GM21528 (cell line): ENCODE measurements around the gene CBY1.

Experiments used
- ATAC-seq: cut with Tn5 transposase; IDR thresholded peaks from one replicate; pipeline ENCODE4 v1.9.1; 2021; ENCODE audit warnings: mild to moderate bottlenecking, moderate library complexity; ENCODE audit not compliant: unreplicated experiment, low FRiP score

CBY1 gene

DNA sequence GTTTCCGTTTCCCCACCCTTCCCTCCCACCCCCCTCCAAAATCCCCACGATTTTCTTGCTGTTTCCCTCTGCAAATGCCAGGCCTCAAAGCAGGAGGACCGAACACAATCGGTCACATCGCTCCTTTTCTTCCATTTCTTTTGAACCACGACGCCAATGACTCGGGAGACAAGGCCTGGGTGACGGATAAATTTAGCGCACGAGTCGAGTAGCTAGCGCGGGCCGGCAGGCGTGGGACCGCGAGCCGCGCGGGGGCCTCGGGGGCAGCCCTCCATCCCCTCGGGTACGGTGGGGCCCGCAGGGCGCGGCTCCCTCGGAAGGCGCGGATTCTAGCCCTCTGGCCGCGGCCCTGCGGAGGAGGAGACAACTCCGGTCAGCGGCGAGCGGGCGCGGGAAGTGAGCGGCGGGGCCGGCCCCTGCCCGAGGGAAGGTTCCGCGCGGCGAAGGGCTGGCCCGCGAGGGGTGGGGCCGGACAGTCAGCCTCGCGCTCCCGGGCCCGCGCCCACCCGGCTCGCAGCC, 43.9 kb downstream of the CBY1 start:
- ATAC-seq, result no peak

DNA sequence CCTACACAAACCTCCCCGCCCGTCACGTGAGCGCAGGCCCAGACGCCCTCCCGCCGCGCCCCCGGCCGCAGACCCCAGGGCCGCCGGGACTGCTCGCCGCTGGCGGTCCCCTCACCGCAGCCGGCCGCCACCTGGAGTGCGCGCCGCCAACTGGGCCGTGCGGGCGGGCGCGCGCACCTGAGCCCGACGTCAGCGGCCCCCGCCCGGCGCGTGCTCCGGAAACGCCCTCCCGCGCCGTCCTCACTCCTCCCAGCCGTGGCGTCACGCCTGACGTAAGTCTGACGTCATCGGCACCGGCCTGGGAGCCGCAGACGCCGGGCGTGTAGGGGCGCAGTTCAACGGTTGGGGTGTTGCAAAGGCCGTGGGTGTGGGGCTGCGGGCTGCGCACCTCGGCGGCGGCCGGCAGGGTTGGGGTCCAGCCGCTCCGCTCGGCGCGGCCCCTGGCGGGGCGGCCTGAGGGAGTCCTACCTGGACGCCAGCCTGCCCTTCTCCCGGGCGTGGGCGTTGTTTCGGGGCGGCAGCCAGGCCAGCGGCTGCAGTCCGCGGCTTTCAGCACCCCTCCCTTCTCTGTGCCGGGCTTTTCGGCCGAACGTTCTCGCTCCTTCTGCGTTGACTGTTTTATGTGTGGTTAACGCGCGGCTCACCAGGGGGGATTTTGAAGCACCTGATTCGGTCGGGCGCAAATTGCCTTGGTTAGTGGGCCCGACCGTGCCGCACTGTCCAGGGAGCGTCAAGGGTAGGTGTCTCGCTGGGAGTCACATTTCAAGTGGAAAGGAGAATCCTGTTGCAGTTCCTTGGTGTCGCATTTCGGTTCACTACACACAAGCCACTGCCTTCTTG, 44.6 kb downstream of the CBY1 start, which contains the start of gene JOSD1:
TSS of gene JOSD1 (minus strand) at position 155 of the 840 bp plus-strand sequence. CDS start 956 bp downstream, outside the sequence.
- ATAC-seq, result peak; percentile 41

DNA sequence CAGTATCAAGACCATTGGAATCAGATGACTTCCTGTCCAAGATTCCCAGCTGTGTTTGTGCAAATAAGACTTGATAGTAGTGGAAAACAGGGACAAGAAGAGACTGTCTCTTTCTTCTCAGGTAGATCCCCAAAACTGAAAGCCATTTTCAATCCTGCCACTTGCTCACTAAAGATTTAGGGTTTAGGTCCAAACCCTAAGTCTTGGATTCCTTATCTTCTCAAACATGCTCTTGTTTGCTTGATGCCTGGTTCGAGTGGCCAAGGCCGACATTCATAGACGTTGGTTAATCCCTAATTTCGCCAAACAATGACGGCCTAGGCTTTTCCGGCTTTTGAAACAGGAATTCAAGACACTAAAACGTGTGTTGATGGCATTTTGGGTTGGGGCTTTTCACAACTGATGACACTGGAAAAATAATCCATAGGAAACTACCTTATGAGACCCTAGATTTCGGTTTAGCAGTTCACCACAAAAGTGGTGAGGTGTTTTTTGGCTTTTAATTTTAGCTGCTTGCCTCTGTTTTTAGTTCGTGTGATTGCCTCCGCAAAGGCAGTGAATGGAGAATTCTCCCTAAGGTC, 48.3 kb downstream of the CBY1 start:
- no peak for ATAC-seq

DNA sequence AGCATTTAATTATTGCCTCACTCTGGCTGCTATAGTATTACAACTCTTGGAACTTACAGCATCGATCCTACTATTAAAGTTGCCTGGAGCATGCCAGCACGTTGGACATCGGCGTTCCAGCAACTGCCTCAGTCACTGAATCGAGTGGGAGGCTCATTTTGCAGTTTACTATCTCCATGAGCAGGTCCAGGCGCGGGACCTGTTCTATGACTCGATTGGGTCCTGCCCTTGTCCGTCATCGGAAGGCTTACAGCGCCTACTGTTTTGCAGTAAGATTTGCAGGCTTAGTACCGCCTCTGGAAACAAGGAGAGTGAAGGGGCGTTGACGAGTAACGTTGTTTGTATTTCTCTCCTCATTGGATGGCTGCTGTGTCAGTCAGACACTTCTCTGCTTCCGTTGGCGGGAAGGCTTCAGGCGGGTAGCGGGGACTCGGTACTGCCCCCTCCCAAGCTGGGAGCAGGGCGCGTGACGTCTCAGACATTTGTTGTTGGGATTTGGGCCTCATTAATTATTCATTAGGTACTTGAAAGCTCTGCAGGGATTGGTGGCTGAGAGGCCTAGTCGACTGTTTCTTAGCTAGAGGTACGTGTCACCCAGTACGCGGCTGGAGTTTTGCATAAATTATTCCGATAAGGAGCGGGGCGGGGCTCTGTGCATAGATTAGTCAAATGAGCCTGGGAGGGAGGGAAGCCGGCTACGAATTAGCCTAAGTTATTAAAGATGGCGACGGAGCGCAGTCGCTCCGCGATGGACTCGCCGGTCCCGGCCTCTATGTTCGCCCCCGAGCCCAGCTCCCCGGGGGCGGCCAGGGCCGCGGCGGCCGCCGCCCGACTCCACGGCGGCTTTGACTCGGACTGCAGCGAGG, 49.0 kb downstream of the CBY1 start, which contains the start of gene GTPBP1:
TSS of gene GTPBP1 (plus strand) at position 710 of the 866 bp plus-strand sequence. CDS start at position 722, 12 bp downstream.
- peak; percentile 76 for ATAC-seq

DNA sequence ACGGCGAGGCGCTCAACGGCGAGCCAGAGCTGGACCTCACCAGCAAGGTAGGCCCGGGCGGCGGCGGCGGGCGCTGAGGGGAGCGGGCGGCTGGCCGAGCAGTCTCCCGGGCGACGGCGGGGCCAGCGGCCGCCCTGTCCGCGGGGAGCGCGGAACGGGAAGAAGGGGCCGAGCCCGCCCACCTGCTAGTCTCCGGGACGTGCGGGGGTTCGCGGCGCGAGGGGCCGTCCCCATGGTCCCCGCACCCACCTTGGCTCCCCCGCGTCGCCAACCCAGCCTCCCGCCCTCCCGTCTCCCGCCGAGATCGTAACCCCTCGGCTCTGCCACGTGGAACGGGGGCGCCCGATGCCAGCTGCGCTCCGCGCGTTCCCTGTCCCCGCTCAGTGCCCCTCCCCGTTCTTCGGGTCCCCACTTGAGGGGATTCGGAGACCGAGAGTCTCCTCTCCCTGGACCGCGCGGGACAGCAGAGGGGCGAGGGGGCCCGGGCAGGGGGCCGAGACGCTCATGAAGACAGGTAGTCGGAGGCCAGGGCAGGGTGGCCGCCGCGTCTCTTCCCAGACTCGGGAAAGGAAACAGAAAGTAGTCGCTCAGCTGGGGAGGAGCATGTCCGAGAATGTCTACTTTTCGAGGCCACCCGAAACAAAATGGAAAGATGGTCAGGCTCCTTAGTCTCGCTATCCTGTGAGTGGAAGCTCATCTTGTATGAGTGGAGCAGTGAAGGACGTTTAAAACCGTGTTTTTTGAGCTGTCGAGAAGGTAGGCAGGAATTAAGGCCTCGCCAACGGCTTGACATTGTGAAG, 49.9 kb downstream of the CBY1 start:
- ATAC-seq, result peak; percentile 11

DNA sequence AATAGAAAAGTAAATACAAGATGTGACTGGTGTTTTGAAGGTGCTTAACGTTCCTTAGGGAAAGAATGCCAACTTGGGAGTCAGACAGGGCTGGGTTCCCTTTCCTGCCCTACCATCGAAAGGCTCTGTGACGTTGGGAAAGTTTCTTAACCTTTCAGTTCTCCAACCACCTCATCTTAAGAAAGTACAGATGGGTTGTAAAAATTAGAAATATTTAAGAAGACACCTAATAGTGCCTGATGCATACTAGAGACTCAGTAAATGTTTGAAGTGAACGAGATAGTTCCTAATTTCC, 50.4 kb downstream of the CBY1 start:
- ATAC-seq, result no peak

DNA sequence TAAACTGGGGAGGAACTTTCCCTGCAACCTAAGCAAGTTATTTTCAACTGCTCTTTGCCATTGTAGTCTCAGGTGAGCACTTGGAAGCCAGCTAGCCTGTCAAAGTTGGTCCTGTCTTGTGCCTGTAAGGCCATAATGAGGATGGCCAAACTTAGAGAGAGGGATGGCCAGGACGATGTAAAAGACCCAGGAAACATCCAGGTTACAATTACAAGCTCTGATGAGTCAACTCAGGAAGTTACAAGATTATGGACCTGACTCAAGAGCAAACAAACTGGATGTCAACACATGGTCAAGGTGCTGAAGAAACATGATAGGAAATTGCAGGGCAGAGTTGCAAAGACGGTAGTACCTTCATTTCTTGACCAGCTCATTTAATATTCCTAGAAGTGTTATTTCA, 50.9 kb downstream of the CBY1 start:
- no peak for ATAC-seq

DNA sequence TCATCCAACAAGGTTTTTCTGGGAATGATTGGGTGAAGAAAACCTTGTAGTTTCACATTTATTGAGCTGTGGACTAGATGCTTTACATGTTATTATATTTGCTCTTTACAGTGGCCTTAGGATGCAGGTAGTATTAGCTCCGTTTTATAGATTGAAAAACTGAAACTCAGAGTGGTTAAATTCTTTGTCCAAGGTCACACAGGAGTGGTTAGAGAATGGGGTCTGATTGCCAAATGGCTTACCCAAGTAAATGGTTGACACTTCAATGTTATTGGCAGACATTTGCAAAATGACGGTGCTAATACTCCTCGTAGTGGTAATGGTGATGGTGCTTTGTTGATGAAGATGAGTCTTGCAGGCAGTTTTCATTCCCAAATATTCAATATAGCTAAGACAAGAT, 51.5 kb downstream of the CBY1 start:
- no peak for ATAC-seq

DNA sequence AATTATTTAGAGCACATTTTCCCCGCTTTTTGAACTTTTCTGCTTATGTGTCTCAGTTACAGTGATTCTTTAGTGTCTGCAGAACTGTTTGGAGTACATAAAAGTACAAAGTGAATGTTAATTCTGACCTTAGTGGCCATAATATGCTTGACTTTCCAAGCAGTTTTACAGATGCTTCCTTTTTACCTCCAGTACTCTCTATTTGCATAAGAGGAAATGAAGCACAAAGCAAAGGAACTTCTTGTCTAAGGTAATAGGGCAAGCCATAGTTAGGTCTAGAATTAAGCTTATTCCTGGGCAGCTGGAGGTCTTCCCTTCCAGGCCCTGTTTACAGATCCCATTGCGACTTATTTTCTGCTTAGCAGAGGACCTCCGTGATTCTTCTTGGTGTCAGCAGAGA, 52.9 kb downstream of the CBY1 start:
- ATAC-seq, result no peak

DNA sequence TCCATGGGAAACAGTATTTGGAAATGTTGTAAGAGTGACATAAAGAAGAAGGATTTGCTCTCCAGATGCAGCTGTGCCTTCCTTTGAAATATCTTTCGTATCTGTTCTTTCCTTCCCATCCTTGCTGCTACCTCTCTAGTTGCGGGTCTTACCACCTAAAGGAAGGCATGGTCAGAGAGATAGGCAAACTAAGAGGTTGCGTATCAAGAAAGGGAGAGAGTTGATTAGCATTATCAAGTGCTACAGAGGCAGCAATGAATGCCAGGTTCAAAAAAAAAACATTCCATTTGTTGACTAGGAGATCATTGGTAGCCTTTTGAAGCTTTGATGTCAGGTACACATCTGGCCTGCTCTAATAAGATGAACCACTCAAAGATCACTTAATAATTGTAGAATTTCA, 53.9 kb downstream of the CBY1 start:
- no peak for ATAC-seq

DNA sequence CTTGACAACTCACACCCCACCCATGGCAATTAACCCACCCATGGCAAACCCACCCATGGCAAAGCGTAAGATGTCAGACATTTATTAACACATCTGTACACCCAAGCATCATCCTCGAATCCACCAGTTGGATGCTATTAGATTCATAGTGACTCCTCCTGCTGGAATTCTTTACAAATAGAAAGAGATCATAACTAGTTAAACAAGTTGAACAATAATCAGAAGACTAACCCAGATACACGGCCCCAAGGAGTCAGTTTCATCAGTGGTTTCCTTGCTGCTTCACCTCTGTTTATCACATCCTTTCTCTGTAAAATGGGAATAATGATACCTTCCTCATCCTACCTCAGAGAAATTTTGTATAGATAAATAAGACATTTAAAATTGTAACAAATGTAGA, 54.4 kb downstream of the CBY1 start:
- no peak for ATAC-seq

DNA sequence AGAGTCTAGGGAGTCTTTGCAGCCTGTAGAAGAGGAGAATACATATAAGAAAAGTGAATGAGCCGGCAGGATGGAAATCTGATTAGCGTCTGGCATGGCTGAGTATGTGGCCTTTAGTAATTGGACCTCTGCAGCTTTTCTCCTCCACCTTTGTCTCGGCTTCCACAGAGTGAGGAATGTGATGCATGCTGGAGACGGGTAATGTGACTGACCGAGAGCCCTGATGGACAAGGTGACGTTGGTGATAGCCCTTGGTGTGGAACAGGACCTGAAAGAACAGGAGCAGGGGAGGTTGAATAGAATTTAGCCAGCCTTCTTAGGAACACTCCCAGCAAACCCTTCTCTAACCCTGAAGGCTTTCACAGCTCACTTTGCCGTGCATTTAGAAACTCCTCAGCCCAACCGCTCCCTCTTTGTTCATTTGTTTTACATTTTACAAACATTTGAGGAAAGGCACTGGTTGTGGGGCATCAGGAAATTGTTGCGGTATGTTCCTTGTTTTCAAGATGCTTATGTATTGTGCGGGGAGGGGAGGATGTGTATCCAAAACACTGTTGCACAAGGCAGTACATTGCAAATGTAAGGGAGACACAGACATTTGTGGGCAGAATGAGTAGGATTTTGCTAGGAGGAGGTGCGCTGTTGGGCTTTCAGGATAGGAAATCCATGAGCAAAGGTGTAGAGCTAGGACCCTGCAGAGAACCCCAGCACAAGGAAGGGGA, 56.2 kb downstream of the CBY1 start:
- ATAC-seq, result no peak

DNA sequence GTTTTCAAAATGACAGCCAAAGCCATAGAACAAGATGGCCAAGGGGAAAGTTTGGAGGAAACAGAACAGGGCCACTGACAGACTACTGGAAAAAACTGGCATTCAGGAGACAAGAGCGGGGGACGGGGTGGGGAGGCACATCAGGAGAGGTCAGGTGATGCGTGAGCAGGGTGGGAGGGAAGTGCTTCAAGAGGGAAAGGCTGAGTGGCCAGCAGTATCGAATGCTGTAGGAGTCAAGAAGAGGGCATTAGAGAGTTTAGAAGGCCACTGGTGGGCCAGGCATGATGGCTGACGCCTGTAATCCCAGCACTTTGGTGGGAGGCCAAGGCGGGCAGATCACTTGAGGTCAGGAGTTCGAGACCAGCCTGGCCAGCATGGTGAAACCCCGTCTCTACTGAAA, 57.5 kb downstream of the CBY1 start:
- ATAC-seq, result no peak

DNA sequence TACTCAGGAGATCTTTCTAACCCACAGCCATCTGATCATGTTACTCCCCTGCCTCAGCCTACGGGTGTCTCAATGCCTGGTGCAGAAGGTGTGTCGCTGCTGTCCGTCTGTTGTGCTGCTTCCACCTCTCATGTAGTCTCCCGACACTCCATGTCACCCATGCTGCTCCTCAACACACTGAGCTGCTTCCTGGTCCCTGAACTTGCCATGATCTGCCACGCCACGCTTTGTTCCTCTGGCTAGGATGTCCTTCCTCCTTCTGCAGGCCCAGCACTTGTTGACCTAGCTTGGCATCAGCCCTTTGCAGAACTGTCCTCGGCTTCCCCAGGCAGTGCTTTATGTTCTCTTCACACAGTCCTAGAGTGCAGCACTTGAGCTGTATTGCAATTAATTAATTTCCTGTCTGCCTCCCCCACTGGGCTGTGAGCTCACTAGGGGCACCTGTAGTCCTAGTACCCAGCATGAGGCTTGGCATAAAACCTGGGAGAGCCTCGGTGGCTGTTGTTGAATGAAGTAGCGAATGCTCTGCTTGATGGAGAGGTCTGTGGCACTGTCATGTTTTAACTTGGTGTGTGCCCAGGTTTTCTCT, 58.8 kb downstream of the CBY1 start:
- ATAC-seq, result no peak

DNA sequence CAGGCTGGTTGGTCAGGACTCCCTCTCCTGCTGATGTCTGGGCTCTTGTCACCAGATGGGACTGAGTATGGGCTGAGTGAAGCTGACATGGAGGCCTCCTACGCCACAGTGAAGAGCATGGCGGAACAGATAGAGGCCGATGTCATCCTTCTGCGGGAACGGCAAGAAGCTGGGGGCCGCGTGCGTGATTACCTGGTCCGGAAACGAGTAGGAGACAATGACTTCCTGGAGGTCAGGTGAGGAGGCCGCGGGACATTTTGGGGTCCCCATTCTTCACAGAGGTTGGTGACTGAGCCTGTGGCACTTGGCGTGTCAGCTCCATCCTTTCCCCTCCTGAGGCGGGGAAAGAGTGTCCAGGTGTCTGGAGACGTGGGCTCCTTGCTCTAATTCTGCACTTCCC, 59.4 kb downstream of the CBY1 start:
- ATAC-seq, result no peak

DNA sequence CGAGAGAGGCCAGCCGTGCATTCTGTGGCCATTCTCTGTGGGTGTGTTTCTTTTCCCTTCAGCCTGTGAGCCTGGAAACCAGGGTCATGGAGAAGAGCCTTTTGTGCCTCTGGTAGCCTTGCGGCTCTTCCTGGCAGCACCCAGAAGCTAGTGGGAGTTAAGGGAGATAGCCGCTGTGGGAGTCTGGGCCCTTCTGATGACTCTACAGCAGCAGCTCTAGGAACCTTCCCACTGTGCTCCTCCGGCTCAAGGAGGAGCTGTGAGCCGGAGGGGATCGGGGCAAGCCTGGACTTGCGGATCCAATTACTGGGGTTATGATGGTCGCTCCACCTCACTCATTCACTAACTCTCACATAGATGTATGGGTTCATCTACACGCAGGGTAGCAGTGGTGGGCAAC, 59.8 kb downstream of the CBY1 start:
- ATAC-seq, result no peak

DNA sequence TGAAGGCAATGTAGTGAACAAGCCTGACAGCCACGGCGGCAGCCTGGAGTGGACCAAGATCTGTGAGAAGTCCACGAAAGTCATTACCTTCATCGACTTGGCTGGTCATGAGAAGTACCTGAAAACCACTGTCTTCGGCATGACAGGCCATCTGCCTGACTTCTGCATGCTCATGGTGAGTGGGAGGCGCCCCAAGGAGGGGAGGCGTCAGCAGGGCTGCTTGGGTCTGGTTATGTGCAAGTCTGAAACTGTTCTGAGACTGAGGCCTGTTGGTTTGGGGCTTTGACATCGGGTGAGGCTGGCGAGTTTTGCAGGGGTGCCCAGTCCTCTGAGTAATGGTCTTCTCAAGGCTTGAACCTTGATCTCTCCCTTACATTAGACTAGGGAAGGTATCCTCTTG, 60.4 kb downstream of the CBY1 start:
- no peak for ATAC-seq

DNA sequence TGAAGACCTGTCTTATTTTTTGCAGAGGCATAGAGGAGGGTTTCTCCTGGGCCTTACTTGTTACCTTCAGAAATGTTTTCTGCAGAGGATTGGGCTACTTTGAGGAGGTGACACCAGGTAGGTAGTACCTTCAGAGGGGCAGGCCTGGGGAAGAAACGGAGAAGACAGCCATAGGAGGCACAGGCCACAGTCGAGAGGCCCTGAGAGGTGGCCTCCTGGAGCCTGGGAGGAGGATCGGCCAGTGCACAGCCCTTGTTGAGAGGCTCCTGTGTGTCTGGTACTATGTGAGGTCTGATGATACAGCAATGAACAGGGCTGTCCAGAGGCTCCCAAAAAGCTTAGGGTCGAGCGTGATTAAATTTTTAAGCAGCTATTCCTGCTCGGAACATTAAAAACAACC, 60.8 kb downstream of the CBY1 start:
- ATAC-seq, result no peak

DNA sequence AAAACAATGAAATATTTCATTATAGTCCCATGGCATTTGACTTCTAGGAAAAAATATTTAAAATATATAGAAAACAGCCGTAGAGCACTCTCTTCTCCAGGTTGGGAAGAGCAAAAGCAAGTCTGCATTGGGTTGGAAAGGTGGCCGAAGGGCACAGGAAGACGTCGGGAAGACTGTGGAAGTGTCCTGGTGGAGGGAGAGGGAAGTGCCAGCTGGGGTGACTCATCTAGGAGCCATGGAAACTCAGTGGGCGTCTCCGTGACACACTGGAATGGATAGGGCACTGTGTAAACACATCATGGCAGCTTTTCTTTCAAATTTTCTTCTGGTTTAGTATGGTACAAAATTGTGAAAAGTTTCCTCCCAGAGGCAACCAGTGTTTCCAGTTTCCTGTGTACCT, 62.0 kb downstream of the CBY1 start:
- no peak for ATAC-seq
